ENCODE data around the gene CLEC18C.
"Not testable (repeated sequence)": the region's sequence is repeated elsewhere in the genome, so short reads cannot be mapped to it uniquely, and the experiment has no call there.

Gene CLEC18C
- long read RNA-seq = 0 reads

DNA sequence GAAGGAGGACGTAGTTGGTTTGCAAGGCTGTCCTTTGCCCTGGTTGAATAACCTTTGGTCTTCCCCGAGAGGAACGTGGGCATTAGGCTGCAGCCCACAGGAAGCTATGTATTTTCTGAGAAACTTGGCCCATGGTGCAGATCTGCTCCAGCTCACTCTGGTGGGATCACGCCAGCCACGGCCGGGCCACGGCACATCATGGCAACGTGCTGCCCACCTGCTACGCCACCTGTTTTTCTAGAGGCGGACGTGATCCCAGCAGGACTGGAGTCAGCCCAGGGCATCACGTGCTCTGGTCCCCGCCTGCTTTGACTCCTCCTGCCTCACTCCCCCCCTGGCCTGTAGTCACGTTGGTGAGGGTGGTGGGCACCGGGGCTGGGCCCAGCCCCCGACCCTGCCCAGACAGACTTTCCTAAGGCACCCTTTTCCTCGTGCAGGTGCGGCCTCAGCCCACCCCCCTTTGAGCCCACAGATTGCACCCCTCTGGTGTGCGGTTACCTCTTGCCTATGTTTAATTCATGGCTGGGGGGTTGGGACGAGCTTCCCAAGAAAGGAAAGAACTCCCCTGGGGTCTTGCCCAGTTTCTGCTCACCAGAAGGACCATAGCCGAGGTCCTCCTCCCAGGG, at the start of gene CLEC18C:
Gene CLEC18C (plus strand): TSS at position 576 of the 626 bp plus-strand sequence. CDS start 492 bp downstream, outside the sequence.
- H3K27me3 ChIP-seq (ENCODE audit: insufficient read depth, poor library complexity, severe bottlenecking) = not testable (repeated sequence)

GRCh38 chr16:70123822-70124221, 49.8 kb upstream of the CLEC18C start:
- DNase-seq (ENCODE audit: low read depth in 1 of 2, low spot score in 1 of 2) = not testable (repeated sequence)

More for the DNA sequence above, at the start of gene CLEC18C:
- not testable (repeated sequence) for DNase-seq (ENCODE audit: low read depth in 1 of 2, low spot score in 1 of 2); H3K4me3 ChIP-seq (replicated peaks; ENCODE audit: insufficient read depth, low read length); H3K27ac ChIP-seq (replicated peaks)

GRCh38 chr16:70126226-70126625, 47.4 kb upstream of the CLEC18C start:
- not testable (repeated sequence) for H3K4me3 ChIP-seq (replicated peaks; ENCODE audit: insufficient read depth, low read length); H3K27me3 ChIP-seq (ENCODE audit: insufficient read depth, poor library complexity, severe bottlenecking); H3K27ac ChIP-seq (replicated peaks); DNase-seq (ENCODE audit: low read depth in 1 of 2, low spot score in 1 of 2)

More at GRCh38 chr16:70123822-70124221, 49.8 kb upstream of the CLEC18C start:
- not testable (repeated sequence) for H3K27ac ChIP-seq (replicated peaks); H3K27me3 ChIP-seq (ENCODE audit: insufficient read depth, poor library complexity, severe bottlenecking); H3K4me3 ChIP-seq (replicated peaks; ENCODE audit: insufficient read depth, low read length)

- not testable (repeated sequence) for H3K27ac ChIP-seq (replicated peaks); DNase-seq (ENCODE audit: low read depth in 1 of 2, low spot score in 1 of 2); H3K27me3 ChIP-seq (ENCODE audit: insufficient read depth, poor library complexity, severe bottlenecking)
Observed at GRCh38 chr16:70127706-70128105, 45.9 kb upstream of the CLEC18C start.

GRCh38 chr16:70128844-70129243, 44.7 kb upstream of the CLEC18C start:
- H3K4me3 ChIP-seq (replicated peaks; ENCODE audit: insufficient read depth, low read length); H3K27me3 ChIP-seq (ENCODE audit: insufficient read depth, poor library complexity, severe bottlenecking); DNase-seq (ENCODE audit: low read depth in 1 of 2, low spot score in 1 of 2); H3K27ac ChIP-seq (replicated peaks): not testable (repeated sequence)

More at GRCh38 chr16:70127706-70128105, 45.9 kb upstream of the CLEC18C start:
- not testable (repeated sequence) for H3K4me3 ChIP-seq (replicated peaks; ENCODE audit: insufficient read depth, low read length)

GRCh38 chr16:70135796-70136195, 37.8 kb upstream of the CLEC18C start:
- H3K27me3 ChIP-seq (ENCODE audit: insufficient read depth, poor library complexity, severe bottlenecking); H3K27ac ChIP-seq (replicated peaks); H3K4me3 ChIP-seq (replicated peaks; ENCODE audit: insufficient read depth, low read length); DNase-seq (ENCODE audit: low read depth in 1 of 2, low spot score in 1 of 2): not testable (repeated sequence)

DNA sequence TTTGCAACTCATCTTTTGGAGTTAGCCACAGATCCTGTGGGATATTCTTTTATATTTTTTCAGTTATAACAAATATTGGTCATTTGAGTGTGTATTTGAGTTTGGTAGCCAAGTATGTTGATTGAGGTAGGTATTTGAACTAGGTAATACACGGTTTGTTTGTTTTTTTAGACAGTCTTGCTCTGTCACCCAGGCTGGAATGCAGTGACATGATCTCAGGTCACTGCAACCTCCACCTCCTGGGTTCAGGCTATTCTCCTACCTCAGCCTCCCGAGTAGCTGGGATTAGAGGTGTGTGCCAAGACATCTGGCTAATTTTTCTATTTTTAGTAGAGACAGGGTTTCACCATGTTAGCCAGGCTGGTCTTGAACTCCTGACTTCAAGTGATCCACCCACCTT, 37.0 kb upstream of the CLEC18C start:
- H3K27me3 ChIP-seq (ENCODE audit: insufficient read depth, poor library complexity, severe bottlenecking); H3K4me3 ChIP-seq (replicated peaks; ENCODE audit: insufficient read depth, low read length); H3K27ac ChIP-seq (replicated peaks); DNase-seq (ENCODE audit: low read depth in 1 of 2, low spot score in 1 of 2): not testable (repeated sequence)

GRCh38 chr16:70142739-70143138, 30.8 kb upstream of the CLEC18C start:
- H3K4me3 ChIP-seq (replicated peaks; ENCODE audit: insufficient read depth, low read length); DNase-seq (ENCODE audit: low read depth in 1 of 2, low spot score in 1 of 2); H3K27me3 ChIP-seq (ENCODE audit: insufficient read depth, poor library complexity, severe bottlenecking); H3K27ac ChIP-seq (replicated peaks): not testable (repeated sequence)

GRCh38 chr16:70143231-70143895, 30.2 kb upstream of the CLEC18C start:
- not testable (repeated sequence) for H3K27ac ChIP-seq (replicated peaks); H3K27me3 ChIP-seq (ENCODE audit: insufficient read depth, poor library complexity, severe bottlenecking); H3K4me3 ChIP-seq (replicated peaks; ENCODE audit: insufficient read depth, low read length); DNase-seq (ENCODE audit: low read depth in 1 of 2, low spot score in 1 of 2)

DNA sequence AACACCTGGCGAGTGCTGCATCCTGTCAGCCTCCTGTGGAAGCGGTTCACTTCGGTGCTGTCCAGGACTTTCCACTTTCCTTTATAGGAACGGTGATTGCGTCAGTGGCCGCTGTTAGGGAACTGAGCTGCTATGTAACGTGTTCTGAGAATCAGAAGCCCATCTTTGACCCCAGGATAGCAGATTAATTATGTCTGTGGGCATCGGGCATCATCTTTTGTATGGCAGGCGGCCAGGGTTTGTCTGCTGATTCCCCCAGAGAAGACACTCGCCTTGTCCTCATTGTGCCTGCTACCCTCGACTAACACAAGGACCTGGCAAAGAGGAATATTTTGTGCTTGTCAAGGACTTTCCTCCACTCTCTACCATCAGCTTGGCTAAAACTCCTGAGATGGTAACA, 25.7 kb upstream of the CLEC18C start:
- not testable (repeated sequence) for H3K4me3 ChIP-seq (replicated peaks; ENCODE audit: insufficient read depth, low read length); H3K27me3 ChIP-seq (ENCODE audit: insufficient read depth, poor library complexity, severe bottlenecking); DNase-seq (ENCODE audit: low read depth in 1 of 2, low spot score in 1 of 2); H3K27ac ChIP-seq (replicated peaks)

- H3K27me3 ChIP-seq (ENCODE audit: insufficient read depth, poor library complexity, severe bottlenecking); DNase-seq (ENCODE audit: low read depth in 1 of 2, low spot score in 1 of 2); H3K4me3 ChIP-seq (replicated peaks; ENCODE audit: insufficient read depth, low read length); H3K27ac ChIP-seq (replicated peaks): not testable (repeated sequence)
Observed at GRCh38 chr16:70148453-70148852, 25.1 kb upstream of the CLEC18C start.

DNA sequence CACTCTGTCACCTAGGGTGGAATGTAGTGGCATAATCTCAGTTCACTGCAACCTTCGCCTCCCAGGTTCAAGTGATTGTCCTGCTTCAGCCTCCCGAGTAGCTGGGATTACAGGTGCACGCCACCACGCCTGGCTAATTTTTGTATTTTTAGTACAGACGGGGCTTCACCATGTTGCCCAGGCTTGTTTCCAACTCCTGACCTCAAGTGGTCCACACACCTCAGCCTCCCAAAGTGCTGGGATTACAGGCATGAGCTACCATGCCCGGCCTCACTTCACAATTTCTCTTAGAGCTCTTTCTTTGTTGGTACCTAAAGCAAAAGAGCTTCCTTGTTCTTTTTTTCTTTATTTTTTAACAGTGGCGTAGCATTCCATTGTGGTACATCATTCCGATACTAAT, 24.3 kb upstream of the CLEC18C start:
- DNase-seq (ENCODE audit: low read depth in 1 of 2, low spot score in 1 of 2); H3K27me3 ChIP-seq (ENCODE audit: insufficient read depth, poor library complexity, severe bottlenecking); H3K4me3 ChIP-seq (replicated peaks; ENCODE audit: insufficient read depth, low read length); H3K27ac ChIP-seq (replicated peaks): not testable (repeated sequence)

Measured in HL-60 (cell line).